SK-N-SH treated with all-trans-retinoic acid at 6 μM for 48 hours (cell line): ENCODE results near the gene GATA5.

Experiments used
- CREB5 ChIP-seq: fragments of 250-450 bp; sonication (Bioruptor Pico); IDR thresholded peaks from 2 replicates; pipeline ENCODE4 v1.5.1; 2020; ENCODE audit warnings: low read depth, mild to moderate bottlenecking, moderate library complexity
- CSRNP3 ChIP-seq: fragments of 250-450 bp; sonication (Bioruptor Pico); IDR thresholded peaks from 2 replicates; pipeline ENCODE4 v1.5.1; 2021; ENCODE audit warnings: mild to moderate bottlenecking, moderate library complexity
- ESRRG ChIP-seq: fragments of 250-450 bp; sonication (Bioruptor Pico); IDR thresholded peaks from 2 replicates; pipeline ENCODE4 v1.6.1; 2021; ENCODE audit warnings: mild to moderate bottlenecking
- GLIS3 ChIP-seq: fragments of 250-450 bp; sonication (Bioruptor Pico); IDR thresholded peaks from 2 replicates; pipeline ENCODE4 v1.5.0; 2020; ENCODE audit warnings: mild to moderate bottlenecking, moderate library complexity
- PATZ1 ChIP-seq: fragments of 250-450 bp; sonication (Bioruptor Pico); IDR thresholded peaks from 2 replicates; pipeline ENCODE4 v1.8.0; 2020; ENCODE audit warnings: mild to moderate bottlenecking, moderate library complexity, borderline replicate concordance
- POU6F1 ChIP-seq: fragments of 250-450 bp; sonication (Bioruptor Pico); IDR thresholded peaks from 2 replicates; pipeline ENCODE4 v1.8.0; 2021; ENCODE audit warnings: low read depth, mild to moderate bottlenecking, moderate library complexity, borderline replicate concordance
- RARB ChIP-seq: fragments of 250-450 bp; sonication (Bioruptor Pico); IDR thresholded peaks from 2 replicates; pipeline ENCODE4 v1.8.0; 2021; ENCODE audit warnings: mild to moderate bottlenecking, moderate library complexity
- TCF4 ChIP-seq: fragments of 250-450 bp; sonication (Bioruptor Pico); IDR thresholded peaks from 2 replicates; pipeline ENCODE4 v1.8.0; 2021; ENCODE audit warnings: mild to moderate bottlenecking, moderate library complexity, borderline replicate concordance
- TOX ChIP-seq: fragments of 250-450 bp; sonication (Bioruptor Pico); IDR thresholded peaks from 2 replicates; pipeline ENCODE4 v1.8.0; 2021; ENCODE audit warnings: mild to moderate bottlenecking, moderate library complexity, borderline replicate concordance
- ZFP30 ChIP-seq: fragments of 450-650 bp; formaldehyde crosslinking; IDR thresholded peaks from 2 replicates; pipeline ENCODE4 v1.5.0; 2022; ENCODE audit warnings: mild to moderate bottlenecking, moderate library complexity
- ZNF565 ChIP-seq: fragments of 450-650 bp; formaldehyde crosslinking; conservative IDR thresholded peaks from 2 replicates; pipeline ENCODE4 v1.5.0; 2020; ENCODE audit warnings: low read depth, mild to moderate bottlenecking, moderate library complexity
- ZNF70 ChIP-seq: fragments of 450-650 bp; formaldehyde crosslinking; IDR thresholded peaks from 2 replicates; pipeline ENCODE4 v1.5.0; 2020; ENCODE audit warnings: mild to moderate bottlenecking, moderate library complexity

GRCh38 chr20:62451156-62451767, 24.5 kb downstream of the GATA5 start:
- TF ChIP-seq RARB = no peak
- no peak for TF ChIP-seq PATZ1 (CRISPR knock-in tag)
- no peak for TF ChIP-seq ZFP30
- no peak for TF ChIP-seq ZNF565 (CRISPR knock-in tag)
- no peak for TF ChIP-seq CREB5
- no peak for TF ChIP-seq POU6F1 (CRISPR knock-in tag)
- no peak for TF ChIP-seq ZNF70
- no peak for TF ChIP-seq CSRNP3 (CRISPR knock-in tag)
- no peak for TF ChIP-seq GLIS3 (CRISPR knock-in tag)
- TF ChIP-seq TCF4 = no peak
- TF ChIP-seq ESRRG (CRISPR knock-in tag) = no peak
- no peak for TF ChIP-seq TOX (CRISPR knock-in tag)
